IMR-90 (cell line): ENCODE results near the gene PGGT1B.

ENCODE experiments used
- BHLHE40 ChIP-seq: fragments of 150-350 bp; IDR thresholded peaks from 2 replicates; pipeline ENCODE4 v1.6.1; 2016; ENCODE audit warnings: mild to moderate bottlenecking, low read depth, low read length
- CEBPB ChIP-seq: IDR thresholded peaks from 2 replicates; pipeline ENCODE4 v1.6.1; 2012; ENCODE audit warnings: low read depth, low read length, improper control_type of control experiment
- CTCF ChIP-seq: conservative IDR thresholded peaks from 2 replicates; pipeline ENCODE4 v1.5.1; 2012; ENCODE audit warnings: mild to moderate bottlenecking, low read depth, low read length, improper control_type of control experiment
- ELK1 ChIP-seq: fragments of 150-350 bp; IDR thresholded peaks from 2 replicates; pipeline ENCODE4 v1.6.1; 2016; ENCODE audit warnings: low read depth, mild to moderate bottlenecking, low read length, moderate library complexity, borderline replicate concordance
- FOS ChIP-seq: fragments of 150-350 bp; IDR thresholded peaks from 2 replicates; pipeline ENCODE4 v1.6.1; 2016; ENCODE audit warnings: low read depth, low read length
- MAFK ChIP-seq: IDR thresholded peaks from 2 replicates; pipeline ENCODE4 v1.6.1; 2012; ENCODE audit warnings: low read depth, low read length, improper control_type of control experiment
- MAZ ChIP-seq: IDR thresholded peaks from 2 replicates; pipeline ENCODE4 v1.6.1; 2012; ENCODE audit warnings: low read depth, mild to moderate bottlenecking, low read length, improper control_type of control experiment, moderate library complexity, borderline replicate concordance
- MXI1 ChIP-seq: IDR thresholded peaks from 2 replicates; pipeline ENCODE4 v1.6.1; 2012; ENCODE audit warnings: low read depth, mild to moderate bottlenecking, low read length, moderate library complexity, borderline replicate concordance
- POLR2A ChIP-seq: IDR thresholded peaks from 2 replicates; pipeline ENCODE4 v1.6.1; 2012; ENCODE audit warnings: mild to moderate bottlenecking, low read depth, low read length
- RAD21 ChIP-seq: IDR thresholded peaks from 2 replicates; pipeline ENCODE4 v1.6.1; 2012; ENCODE audit warnings: low read length, improper control_type of control experiment
- RCOR1 ChIP-seq: IDR thresholded peaks from 2 replicates; pipeline ENCODE4 v1.6.1; 2012; ENCODE audit warnings: mild to moderate bottlenecking, low read length, improper control_type of control experiment; ENCODE audit not compliant: insufficient replicate concordance
- SMC3 ChIP-seq: fragments of 150-350 bp; IDR thresholded peaks from 2 replicates; pipeline ENCODE4 v1.6.1; 2016; ENCODE audit warnings: low read depth, mild to moderate bottlenecking, antibody characterized with exemption, low read length, moderate library complexity
- USF2 ChIP-seq: fragments of 150-350 bp; IDR thresholded peaks from 2 replicates; pipeline ENCODE4 v1.6.1; 2017; ENCODE audit warnings: mild to moderate bottlenecking, antibody characterized with exemption, low read length, low read depth

- no peak for TF ChIP-seq CTCF
- no peak for TF ChIP-seq MAZ
- TF ChIP-seq POLR2A, result no peak
- no peak for TF ChIP-seq MAFK
- no peak for TF ChIP-seq ELK1
- TF ChIP-seq BHLHE40, result no peak
- no peak for TF ChIP-seq SMC3
- no peak for TF ChIP-seq USF2
- no peak for TF ChIP-seq CEBPB
- no peak for TF ChIP-seq FOS
- TF ChIP-seq RAD21, result no peak
- TF ChIP-seq MXI1, result no peak
- no peak for TF ChIP-seq RCOR1
Measured at GRCh38 chr5:115297031-115297430, 34.4 kb upstream of the PGGT1B start.
